Stimulated activated CD8-positive, alpha-beta memory T cell treated with anti-CD3 and anti-CD28 coated beads, Interleukin-4, amount 100 ng/mL, for 24 hours (primary cell): Measurements from ENCODE around the gene DNAAF3.
A peak's percentile ranks its signal among the peaks of the same experiment; 100 is the strongest.
"Not testable (repeated sequence)": the region's sequence is repeated elsewhere in the genome, so short reads cannot be mapped to it uniquely, and the experiment has no call there.

Experiments used
- DNase-seq: peaks from one replicate; pipeline ENCODE4 v3.0.0-alpha.2; 2020; ENCODE audit warnings: low read depth

DNAAF3 gene

DNA sequence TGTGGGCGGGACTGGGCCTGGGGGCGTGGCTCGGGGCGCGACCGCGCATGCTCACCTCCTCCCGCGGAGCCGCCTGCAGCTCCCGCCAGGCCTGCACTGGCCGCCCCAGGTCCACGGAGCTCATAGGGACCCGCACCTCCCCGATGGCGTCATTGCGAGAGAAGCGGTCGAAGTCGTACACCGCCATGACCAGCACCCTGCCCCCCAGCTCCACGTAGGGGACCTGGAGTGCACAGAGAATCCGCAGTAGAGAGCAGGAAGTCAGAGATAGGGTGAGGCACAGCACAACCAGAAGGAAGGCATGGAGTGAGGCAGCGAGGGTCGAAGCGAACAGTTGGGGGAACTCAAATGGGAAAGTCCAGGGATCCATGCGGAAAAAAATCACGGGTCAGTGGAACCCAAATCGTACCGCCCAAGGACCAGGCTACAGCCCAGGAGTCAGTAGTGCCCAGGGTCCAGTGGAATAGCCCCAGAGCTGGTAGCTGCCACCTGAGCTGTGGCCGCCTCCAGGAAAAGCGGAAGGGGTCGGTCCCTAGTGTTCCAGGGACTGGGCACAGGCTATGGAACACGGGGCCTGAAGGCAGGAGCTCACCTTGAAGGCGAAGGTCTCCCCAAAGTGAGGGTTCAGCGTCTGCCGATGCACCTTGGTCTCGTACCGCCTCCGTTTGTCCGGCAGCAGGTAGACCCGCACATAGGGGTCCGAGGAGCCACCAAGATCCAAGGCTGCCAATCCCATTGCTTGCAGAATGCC, 8.9 kb upstream of the DNAAF3 start:
- no peak for DNase-seq

DNA sequence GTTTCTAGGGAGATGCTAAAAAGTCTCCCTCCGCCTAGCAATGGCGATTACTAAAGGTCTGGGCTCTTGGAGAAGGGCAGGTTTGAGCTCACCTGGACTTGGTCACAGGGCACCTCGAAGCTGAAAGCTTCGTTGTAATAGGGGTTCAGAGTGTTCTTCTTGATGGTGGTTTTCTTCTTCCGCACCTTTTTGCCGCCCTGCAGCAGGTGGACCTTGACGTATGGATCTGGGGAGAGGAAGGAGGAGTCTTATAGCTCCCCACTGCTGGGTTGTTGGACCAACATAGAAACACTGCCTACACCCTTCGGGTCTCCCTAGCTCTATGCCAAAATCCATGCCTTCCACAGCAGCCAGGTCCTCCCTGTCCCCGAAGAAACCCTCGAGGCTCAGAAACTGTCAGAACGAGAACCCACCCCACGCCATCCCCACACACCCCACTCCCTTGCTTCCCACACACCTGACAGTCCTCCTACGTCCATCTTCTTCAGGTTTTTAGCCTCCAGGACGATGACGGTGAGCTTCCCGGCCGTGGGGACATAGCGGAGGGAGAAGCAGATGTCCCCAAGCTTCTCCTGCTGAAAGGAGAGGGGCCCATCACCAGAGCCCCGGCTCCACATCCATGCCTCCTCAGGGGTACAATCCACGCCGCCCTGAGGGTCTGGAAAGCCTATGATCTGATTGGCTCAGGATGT, 8.2 kb upstream of the DNAAF3 start:
- DNase-seq: no peak

DNA sequence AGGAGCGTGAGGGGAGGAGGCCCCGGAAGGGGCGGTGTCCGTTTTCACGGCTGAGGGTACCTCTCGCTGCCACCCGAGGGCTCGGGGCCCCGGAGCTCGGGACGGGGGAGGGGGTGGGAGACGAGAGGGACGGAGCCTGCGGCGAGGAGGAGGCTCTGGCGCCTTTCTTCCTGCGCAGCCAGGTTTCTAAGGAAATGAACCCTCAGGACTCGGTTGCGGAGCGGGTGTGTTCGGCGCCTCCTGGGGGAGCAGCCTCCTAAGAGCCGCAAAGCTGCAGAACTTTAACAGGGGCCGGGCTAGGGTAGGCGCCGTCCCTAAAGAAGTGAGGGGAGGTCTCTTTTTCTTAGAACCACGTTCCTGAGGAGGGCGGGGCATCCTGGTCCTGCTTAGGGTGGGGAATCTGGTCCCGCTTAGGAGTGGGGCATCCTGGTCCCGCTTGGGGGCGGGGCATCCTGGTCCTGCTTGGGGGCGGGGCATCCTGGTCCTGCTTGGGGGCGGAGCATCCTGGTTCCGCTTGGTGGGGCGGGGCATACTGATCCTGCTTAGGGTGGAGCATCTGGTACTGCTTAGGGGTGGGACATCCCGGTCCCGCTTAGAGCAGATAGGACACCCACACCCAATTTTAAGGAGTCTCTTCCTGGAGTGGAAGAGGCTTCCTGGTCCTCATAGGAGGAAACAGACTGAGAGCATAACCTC, 7.4 kb upstream of the DNAAF3 start:
- peak; percentile 34 for DNase-seq

DNA sequence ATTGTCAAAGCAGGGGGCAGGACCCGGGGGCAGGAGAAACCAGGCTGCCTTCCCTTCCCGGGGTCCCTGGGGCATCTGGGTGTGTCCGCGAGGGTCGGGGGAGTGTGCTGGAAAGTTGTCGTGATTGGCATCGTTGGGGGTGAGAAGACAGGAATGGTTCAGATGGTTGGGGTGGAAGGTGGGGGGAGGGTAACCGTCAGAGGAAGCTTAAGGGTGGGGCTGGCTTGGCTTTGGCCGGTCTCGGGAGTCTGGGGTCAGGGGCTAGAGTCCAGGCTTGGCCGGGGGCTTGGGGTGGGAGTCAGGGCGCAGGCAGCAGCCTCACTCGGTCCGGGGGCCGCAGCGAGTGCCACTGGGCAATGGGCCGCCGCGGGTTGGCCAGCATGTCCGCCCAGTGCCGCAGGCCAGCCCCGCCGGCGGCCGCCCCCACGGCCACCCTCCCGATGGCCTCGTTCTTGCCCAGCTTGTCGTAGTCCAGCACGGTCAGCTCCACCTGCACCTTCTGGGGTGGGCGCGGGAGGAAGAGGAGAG, 6.8 kb upstream of the DNAAF3 start:
- no peak for DNase-seq

DNA sequence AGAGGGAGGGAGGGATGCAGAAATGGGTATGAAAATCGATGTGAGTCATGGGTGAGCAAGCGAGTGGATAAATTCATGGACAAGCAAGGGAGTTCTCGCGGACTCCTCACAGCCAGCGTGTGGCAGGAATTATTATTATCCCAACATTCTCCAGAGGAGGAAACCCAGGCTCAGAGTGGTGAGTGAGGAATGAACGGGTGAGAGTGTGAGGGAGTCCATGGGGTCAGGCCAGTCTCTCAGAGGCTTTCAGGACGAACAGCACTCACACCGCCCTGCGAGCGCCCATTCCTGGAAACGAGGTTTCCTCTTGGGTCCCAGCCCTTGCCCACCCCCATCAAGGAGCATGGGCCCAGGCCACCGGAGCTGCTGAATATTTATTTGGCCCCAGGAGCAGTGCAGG, 6.3 kb upstream of the DNAAF3 start:
- no peak for DNase-seq

DNA sequence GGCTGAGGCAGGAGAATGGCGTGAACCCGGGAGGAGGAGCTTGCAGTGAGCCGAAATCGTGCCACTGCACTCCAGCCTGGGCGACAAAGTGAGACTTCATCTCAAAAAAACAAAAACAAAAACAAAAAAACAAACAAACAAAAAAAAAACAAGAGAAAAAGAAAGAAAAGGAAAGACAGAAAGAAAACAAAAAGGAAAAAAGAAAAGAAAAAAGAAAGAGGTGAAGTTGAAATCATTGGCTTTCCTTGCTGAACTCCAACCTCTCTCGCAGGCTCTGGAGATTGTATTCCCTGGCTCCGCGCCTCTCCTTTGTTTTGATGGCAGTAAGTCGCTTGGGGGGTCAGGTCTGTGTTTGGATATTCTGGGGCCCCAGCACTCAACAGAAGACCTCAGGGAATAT, 5.9 kb upstream of the DNAAF3 start:
- DNase-seq: not testable (repeated sequence)

DNA sequence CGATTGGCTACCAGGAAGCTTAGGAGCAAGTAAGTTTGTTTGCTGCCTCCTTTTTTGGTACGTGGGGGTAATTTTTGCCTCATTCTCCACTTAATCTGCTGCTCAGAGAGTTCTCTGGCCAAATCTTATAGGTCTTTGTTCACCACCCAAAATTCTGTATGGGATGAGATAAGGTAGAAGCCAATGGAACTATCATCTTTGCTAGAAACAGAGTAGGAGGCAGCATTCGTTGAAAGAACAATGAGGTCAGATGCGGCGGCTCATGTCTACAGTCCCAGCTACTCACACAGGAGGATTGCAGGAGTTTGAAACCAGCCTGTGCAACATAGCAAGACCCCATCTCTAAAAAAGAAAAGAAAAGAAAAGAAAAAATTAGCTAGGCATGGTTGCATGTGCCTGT, 5.0 kb upstream of the DNAAF3 start:
- no peak for DNase-seq

DNA sequence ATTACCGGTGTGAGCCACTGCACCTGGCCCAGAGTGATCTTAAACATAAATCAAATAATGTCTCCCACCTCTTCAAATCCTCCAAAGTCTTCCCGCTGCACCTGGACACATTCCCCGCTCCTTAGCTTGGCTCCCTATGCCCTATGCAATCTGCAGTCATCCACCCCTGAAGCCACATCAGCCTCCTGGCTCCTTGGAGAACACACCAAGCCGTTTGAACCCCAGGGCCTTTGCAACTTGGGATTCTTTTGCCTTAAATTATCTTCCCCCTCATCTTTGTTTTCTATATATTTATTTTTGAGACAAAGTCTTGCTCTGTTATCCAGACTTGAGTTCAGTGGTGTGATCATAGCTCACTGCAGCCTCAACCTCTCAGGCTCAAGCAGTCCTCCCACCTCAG, 2.7 kb upstream of the DNAAF3 start:
- DNase-seq: no peak

DNA sequence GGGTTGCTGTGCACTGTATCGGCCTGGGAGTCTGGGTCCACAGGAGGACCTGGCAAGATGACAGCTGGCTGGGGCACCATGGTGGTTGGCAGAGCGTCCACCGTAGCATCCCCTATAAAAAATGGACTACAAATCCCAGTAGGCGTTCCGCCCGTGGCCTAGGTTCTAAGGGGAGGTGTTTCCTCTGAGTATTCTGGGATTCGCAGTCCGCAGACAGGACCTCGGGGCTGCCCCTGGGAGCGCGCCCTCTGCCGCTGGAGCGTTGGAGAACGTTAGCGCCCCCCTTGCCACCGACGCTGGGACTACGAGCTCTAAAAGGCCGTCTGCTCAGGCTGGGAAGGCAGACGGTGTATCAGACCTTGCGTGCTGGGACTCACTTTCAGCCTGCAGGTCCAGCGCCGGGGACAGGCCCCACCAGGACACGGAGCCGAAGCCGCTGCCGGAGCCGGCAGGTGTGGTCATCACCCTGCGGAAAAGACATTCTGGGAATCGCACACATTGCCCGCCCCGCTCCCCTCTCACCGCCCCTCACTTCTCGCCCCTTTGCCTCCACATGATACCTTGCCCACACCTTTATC, 372 bp downstream of the DNAAF3 start:
- DNase-seq: no peak

DNA sequence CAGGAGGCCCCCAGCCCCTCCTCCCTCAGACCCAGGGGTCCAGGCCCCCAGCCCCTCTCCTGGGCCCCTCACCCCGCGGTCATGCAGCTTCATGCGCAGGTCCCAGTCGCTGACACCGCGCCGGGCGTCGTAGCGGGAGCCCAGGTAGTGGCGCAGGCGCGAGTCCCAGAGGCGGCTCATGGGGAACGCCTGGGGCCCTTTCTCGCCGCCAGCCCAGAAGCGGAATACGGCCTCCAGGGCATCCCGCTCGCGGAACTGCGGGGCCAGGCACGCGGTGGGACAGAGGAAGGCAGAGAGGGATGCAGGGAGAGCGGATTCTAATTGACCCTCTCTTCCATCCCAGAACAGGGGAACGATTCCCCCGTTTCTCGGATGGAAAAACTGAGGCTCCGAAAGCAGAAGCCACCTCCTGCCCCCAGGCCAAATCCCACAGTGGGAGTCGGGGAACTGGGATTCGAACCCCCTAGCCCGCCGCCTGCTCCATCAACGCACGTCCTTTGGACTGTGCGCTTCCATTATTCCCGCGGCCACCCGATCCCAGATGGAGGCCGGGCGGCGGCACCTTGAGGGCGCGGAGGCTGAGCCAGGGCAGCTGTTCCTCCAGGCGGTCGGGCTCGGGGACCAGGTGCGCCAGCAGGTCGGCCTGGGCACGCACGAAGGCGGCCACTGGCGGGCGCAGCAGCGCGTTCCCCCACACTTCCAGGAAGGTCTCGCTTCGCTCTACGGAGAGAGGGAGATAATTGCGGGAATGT, 4.7 kb downstream of the DNAAF3 start:
- DNase-seq: no peak

DNA sequence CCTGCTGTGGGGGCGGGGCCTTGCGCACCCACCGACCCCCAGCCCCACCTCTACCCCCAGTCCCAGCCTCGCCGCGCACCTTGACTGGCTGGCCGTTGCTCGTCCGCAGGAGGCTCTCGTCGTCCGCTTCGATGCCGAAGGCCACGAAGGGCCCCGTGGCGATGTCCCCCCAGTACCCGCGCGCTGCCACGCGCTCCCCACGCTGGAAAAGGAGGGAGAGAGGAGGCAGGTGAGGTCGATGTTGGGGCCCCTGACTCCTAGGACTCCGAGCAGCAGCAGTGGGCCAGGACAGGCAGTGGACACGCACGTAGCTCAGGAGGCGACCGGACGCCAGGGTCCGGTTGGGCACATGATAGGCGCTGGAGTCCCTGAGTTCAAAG, 5.4 kb downstream of the DNAAF3 start:
- no peak for DNase-seq

DNA sequence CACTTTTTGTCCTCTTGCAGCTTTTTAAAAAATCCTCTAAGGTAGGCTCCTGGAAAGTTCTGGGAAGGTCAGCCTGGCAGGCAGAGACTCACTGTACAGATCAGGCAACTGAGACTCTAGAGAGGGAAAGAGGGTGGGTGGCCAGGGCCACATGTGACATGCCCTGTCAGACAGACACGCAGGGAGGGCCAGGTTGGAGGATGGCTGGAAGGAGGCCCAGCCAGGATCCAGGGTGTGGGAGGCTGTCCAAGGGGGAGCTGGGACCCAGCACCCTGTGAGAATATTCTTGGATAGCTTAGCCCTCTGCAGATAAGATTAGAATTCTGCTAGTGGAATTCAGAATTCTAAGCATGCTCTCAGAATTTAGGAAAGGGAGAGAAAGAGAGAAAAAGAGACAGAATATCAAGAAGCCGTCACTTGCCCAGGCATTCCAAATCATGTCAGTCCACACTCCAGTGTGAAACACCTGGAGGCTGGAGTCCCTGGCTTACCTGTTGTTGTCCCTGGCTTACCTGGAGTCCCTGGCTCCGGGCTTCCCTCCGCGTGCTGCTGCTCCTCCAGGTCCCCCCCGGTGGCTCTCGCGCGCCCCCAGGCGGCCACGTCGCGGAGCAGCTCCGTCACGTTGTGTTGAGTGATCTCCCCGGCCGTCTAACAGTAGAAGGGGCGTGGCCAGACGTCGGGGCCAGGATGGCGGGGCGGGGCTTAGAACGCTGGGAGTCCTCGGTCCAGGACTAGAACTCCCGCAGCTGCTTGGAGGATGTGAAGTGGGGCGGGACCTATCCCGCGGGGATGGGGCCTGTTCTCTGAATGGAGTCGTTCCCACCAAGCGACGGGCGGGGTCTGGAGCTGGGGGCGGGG, 6.1 kb downstream of the DNAAF3 start:
- peak; percentile 78 for DNase-seq

DNA sequence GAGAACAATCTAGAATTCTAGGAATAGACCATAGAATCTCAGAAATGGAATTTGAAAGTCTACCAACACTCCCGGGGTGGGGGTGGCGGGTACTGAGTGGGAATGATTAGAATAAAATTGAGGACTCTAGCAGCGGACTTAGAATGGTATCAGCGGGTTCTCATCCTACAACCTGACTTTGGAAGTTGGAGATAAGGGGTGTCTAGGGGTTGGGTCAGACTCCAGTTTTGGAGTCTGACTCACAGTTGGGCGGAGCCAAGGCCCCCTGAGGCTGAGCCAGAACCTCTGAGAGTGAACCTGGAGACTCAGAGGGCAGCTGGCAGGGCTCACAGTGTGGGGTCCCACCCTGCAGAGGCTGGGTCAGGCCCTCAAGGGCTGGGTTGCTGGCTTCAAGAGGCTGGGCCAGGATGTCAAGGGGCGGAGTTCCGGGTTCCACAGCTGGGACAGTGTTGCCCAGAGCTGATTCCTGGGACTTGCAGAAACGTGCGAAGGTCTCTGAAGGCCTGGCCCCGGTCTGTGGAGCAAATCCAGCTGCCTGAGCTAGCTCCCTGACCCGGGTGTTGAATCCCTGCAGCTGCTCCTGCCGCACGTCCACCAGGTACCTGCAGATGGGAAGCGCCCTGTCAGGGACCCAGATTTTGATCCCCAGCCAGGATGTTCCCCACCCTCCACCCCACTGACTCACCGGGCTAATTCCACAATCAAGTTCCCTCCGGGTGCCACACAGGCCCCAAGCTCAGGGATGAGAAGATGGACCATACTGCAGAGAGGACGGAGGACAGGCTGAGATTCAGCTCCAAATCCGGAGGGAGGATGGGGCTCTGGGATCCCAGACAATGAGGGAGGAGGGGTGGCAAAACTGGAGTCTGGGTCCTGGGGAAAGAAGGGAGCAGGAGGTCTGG, 7.3 kb downstream of the DNAAF3 start:
- no peak for DNase-seq

DNA sequence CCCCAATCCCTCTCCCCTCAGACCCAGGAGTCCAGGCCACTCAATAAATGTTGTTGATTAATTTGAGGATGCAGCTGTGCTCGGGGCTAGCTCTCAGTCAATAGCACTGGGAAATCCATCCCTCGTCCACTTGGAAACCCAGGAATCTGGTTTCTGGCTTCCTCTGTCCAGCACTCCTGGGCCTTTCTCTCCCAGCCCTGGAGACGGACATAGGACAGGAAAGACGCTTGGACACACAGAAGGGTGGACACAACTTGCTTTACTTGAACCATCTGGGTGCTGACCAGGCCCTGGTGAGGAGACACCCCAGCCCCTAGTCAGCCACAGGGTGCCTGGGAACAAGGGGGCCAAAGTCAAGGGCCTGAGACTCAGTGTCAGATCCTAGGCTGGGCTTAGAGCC, 8.0 kb downstream of the DNAAF3 start:
- DNase-seq: no peak

DNA sequence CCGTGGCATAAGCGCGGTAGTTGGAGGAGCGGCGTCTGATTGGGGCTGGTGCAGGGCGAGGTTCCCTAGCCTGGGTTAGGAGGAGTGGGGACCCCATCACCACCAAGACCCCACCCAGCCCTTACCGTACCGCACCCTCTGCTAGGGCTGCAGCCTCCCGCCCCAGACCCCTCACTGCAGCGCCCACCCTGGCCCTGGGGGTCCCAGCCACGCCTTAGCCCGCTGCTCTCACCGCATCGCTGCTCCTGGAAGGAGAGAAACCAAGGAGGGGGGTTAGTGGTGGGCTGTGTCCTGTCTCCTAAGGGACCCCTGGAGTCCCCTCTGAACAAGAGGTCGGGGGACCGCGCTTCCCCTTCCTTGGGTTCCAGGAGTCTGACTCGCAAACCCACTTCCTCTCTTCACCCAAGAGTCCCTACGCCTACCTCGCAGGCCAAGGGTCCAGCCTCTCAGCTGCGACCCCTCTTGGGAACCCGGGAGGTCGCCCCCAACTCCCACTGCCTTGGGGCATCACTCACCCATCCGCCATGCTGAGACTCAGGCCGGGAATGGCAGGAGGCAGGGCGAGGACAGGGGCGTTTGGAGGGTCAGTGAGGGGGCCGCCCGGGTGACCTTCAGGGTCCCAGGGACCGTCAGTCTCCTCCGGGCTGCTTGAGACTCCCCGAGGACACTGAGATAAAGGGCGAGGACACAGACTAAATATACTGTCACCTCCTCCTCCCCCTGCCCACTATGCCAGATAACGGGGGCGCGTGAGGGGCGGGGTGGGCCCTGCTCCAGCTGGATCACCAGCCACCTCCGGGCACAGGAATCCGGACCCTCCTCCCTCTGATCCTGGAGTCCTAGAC, 9.1 kb downstream of the DNAAF3 start, which contains the start of gene TNNI3:
TSS of gene TNNI3 (minus strand) at position 669 of the 845 bp plus-strand sequence. CDS start at position 526, 143 bp downstream.
- no peak for DNase-seq

DNA sequence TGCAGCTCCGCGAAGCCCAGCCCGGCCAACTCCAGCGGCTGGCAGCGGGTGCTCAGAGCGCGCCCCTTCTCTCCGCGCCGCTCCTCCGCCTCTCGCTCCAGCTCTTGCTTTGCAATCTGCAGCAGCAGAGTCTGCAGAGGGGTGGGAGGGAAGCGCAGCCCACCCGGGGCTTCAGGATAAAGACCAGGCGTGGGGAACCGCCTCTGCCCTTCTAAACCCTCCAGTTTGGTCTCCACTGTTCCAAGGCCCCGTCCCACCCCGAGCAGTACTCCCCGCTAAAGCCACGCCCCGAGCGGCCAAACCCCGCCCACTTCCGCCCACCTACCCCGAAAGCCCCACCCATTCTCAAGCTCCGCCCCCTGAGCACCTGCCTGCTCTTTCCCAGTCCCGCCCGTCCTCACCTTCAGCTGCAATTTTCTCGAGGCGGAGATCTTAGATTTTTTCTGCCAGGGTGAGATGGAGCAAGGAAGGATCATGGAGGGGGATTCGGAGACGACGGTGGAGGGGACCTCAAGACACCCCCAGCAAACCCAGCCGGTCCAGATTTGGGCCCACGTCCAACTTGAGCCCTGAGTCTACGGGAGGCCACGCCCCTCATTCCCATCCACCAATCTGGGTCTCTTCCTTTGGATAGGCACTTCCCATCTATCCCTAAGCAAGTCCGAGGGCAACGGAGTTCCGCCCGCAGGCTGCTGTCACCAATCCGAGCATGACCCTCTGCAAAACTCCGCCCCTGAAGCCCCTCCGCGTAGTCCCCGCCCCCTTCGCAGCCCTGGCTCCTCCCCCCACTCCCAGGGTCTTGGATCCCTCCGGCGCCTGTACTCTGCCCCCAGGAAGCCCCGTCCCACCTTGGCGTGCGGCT, 10.0 kb downstream of the DNAAF3 start:
- no peak for DNase-seq

DNA sequence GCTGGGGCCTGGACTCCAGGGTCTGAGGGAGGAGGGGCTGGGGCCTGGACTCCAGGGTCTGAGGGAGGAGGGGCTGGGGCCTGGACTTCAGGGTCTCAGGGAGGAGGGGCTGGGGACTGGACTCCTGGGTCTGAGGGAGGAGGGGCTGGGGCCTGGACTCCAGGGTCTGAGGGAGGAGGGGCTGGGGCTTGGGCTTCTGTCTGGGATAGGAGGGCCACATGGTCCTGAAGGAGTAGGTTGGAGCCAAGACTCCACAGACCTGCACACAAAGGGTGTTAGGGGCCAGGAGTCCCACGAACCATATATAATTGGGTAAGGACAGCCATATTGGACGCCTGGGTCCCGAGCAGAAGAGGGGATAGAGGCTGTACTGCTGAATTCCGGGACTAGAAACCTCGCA, 10.6 kb downstream of the DNAAF3 start:
- DNase-seq: not testable (repeated sequence)
